ENCODE results near the gene OR6C6.

- TF ChIP-seq CTCF (IDR thresholded peaks at IDR 0.05) = no peak
- no peak for TF ChIP-seq EP300 (IDR thresholded peaks at IDR 0.05)
- no peak for TF ChIP-seq POLR2AphosphoS5 (IDR thresholded peaks at IDR 0.05)
- TF ChIP-seq POLR2A (IDR thresholded peaks at IDR 0.05) = no peak
These were observed 52.1 kb downstream of the OR6C6 start, which contains the start of gene OR6C74 for GRCh38 chr12:55244309-55244708.

All from upper lobe of left lung (tissue), 4 donors.